Renal pelvis (tissue), 4 donors: ENCODE data around the gene TCEAL1. TPM values are rescaled to one million over a fixed set of nuclear protein-coding genes. Genes with fewer than 3 reads are reported as not detected.

Experiments
- DNase-seq: peaks from one replicate; pipeline ENCODE4 v3.0.0-alpha.2; 2013
- polyA plus RNA-seq, 3 donors: library from polyadenylated mRNA; unstranded; fragments of 120-200 nt; gene quantifications; one replicate each; pipeline ENCODE4 v1.2.1, GENCODE V29; 2013; ENCODE audit not compliant: insufficient read length in 3 of 3

Gene TCEAL1
- polyA plus RNA-seq, 3 donors: 25.4 to 32.3 (median 27.6) TPM

DNA sequence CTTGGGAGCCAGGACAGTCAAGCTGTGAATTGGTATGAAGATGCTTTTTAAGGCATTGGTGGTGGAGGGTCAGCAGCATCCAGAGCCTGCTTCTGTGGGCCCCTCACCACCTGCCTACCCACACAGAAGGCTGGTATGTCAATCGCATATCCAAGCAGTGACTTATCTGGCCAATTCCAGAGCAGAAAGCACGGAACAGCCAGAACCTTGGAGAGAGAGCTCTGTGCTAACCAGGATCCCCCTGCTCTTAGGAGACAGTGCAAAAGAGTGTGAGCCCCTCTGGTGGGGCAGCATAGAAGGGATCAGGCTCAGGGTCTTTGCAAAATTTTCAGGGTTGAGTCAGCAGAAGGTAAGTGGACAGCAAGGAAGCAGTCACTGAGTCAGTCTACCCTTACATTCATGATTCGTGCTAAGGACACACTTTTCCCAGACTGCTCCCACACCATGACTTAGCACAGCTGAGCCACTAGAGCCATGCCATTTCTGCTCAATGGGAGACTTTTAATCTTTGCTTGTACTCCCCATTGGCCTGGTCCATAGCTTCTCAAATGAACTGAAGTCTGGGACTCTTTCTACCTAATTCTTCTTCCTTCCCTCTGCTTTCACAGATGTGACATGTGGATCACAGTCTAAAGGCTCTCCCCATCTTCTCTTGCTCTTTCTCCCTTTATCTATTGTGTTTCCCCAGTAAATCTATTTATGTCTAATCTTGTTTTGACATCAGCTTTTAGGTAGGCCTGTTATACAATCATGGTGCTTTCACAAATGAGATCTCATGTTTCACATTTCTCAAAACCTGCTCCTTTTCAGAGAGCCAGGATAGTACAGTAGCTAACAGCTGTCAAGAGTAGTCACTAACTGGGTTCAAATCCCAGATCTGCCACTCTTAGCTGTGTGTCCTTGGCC lies 37.7 kb downstream of the TCEAL1 start:
- no peak for DNase-seq

- DNase-seq: no peak
These were observed 41.0 kb downstream of the TCEAL1 start for GRCh38 chrX:103669745-103670144.

DNA sequence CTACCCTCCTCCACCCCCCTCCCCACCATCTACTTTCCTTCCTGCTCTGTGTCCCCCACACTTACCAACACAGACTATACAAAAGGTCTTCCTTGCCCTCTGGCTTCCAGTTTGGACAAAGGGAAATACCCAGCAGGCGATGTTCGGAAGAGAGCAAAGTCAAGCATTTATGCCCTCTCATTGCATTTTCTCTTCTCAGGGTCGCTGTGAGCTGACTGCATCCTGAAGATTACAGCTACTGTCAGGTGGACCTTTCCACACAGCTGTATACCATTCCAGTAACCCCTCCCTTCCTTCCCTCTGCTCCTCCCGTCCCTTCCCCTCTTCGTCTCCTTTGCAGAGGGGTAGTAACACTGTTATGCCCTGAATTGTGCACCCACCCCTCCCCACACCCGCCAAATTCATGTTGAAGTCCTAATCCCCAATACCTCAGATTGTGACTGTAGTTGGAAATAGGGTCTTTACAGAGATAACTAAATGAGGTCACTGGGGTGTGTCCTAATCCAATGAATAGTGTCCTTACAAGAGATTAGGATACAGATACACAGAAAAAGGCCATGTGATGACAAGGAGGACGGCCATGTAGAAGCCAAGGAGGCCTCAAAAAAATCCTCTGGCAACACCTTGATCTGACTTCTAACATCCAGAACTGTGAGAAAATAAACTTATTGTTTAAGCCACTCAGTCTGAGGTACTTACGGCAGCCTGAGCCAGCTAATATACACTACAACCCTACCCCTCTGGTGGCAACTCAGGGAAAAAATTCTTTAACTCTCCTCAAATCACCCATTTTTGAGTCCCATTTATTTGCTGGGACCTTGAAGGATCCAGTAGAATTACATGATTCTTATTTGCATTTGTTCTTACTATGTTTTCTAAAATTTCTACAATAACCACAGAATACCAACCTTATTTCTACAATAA lies 46.0 kb downstream of the TCEAL1 start:
- DNase-seq: no peak

DNA sequence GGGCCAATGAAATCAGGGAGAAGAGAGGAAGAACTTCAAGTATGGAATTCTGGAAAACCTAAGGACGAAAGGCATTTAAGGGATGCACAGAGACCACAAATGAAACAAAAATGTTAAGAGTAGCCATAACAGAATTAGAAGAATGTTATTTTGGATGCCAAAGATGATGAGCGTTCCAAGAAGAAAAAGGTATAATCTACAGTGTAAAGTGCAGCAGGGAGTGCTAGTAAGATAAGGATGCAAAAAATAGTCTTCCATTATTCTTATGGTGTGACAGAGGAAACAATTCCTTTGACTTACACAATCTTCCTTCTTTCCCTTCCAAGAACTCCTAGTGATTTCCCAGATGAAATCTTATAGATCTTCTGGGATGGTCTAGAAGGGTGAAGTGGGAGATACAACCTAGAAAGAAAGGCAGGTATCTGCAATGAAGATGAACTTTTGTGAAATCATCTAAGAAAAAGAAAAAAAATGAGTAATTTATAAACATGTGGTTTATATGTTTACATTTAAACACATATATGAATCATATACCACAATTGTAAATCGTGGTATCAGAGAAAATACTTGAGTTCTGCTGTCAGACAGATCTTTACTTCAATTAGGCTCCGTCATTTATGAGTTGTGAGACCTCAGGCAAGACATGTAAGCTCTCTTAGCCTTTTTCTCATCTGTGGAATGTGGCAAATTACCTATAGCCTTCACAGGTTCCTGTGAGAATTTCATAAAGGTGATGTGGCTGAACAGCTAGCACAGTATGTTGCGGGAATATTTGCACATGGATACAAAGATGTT lies 49.6 kb downstream of the TCEAL1 start:
- DNase-seq: no peak

Other genes starting within 250 kb of the TCEAL1 start
- gene RAB40A, start 109.5 kb upstream of the TCEAL1 start, polyA plus RNA-seq: 1 to 10 TPM; 2.4 to 4.8 (median 4.3) TPM
- 100 to 1,000 TPM; 146 to 187 (median 170) TPM for gene TCEAL4, start 43.5 kb upstream of the TCEAL1 start, polyA plus RNA-seq
- 10 to 100 TPM; 31.7 to 39.0 (median 35.2) TPM for gene TCEAL3, start 21.0 kb upstream of the TCEAL1 start, polyA plus RNA-seq
- 100 to 1,000 TPM; 292 to 311 (median 308) TPM for gene MORF4L2, start 57.7 kb downstream of the TCEAL1 start, polyA plus RNA-seq
- gene TMEM31, start 81.9 kb downstream of the TCEAL1 start, polyA plus RNA-seq: 1 to 10 TPM; 1.4 to 1.6 (median 1.5) TPM
- 10 to 100 TPM in 1 of 3 donors, 1 to 10 TPM in 2; 4.1 to 10.4 (median 5.4) TPM for gene PLP1, start 147.9 kb downstream of the TCEAL1 start, polyA plus RNA-seq
- 1 to 10 TPM; 2.4 to 2.6 (median 2.5) TPM for gene RAB9B, start 203.3 kb downstream of the TCEAL1 start, polyA plus RNA-seq